ENCODE measurements around the gene WWP2.
"Not testable (repeated sequence)": the region's sequence is repeated elsewhere in the genome, so short reads cannot be mapped to it uniquely, and the experiment has no call there.

The WWP2 gene

DNA sequence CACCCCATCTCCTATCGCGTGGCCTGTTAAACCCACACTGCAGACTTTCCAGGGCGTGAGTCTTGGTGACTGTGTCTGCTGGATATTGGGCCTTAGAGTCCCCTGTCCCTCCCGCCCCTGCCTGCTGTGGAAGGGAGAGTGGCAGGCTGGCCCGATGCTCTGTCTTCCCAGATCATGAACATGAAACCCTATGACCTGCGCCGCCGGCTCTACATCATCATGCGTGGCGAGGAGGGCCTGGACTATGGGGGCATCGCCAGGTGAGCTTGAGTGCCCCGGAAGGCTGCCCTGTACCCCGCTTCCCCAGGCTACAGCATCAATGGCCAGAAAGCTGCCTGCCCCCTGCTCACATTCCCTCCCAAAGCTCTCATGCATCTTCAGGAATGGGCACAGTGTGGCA, 169.5 kb downstream of the WWP2 start:
- DNase-seq, result no peak

GRCh38 chr16:69932228-69932627, 170.1 kb downstream of the WWP2 start:
- no peak for DNase-seq

DNA sequence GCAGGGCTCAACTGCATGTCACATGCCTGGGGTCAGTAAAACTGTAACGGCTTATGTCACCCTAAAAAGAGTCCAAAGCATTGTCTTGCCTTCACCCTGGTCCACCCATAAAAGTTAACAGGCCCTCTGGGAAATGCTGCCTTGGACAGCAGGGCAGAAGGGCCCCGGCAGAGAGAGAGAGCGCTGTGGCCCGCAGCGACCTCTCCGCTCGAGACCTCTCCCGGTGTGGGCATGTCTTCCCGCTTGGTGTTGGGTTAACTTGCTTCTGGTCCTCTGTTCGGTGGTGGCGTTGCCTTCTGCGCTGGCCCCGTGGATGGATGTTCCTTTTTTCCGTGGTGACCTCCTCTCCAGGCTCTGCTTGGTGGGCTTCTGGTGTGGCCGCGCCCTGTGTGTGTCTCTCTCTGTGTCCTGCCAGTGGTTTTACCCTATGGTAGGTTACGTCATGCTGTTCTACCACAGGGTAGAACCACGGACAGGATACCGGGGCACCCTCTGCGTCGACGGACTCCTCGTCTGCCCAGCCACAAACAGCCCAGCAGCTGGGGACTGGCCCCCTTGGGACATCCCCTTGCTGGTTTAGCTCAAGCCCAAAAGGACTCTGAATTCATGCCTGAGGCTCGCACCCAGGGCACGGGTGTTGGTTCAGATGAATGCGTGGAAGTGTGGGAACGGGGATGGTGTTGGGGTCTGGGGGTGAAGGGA, 170.7 kb downstream of the WWP2 start:
- no peak for DNase-seq

- no peak for DNase-seq
Observed at GRCh38 chr16:69934044-69934443, 171.9 kb downstream of the WWP2 start.

GRCh38 chr16:69934751-69935150, 172.6 kb downstream of the WWP2 start:
- no peak for DNase-seq

- no peak for DNase-seq
Observed at GRCh38 chr16:69935278-69935711, 173.2 kb downstream of the WWP2 start.

GRCh38 chr16:69935740-69936139, 173.6 kb downstream of the WWP2 start:
- DNase-seq, result no peak

- no peak for DNase-seq
Observed at GRCh38 chr16:69936252-69936651, 174.1 kb downstream of the WWP2 start.

GRCh38 chr16:69936751-69937211, 174.6 kb downstream of the WWP2 start:
- DNase-seq, result no peak

- DNase-seq, result no peak
Observed at GRCh38 chr16:69937465-69937951, 175.4 kb downstream of the WWP2 start.

DNA sequence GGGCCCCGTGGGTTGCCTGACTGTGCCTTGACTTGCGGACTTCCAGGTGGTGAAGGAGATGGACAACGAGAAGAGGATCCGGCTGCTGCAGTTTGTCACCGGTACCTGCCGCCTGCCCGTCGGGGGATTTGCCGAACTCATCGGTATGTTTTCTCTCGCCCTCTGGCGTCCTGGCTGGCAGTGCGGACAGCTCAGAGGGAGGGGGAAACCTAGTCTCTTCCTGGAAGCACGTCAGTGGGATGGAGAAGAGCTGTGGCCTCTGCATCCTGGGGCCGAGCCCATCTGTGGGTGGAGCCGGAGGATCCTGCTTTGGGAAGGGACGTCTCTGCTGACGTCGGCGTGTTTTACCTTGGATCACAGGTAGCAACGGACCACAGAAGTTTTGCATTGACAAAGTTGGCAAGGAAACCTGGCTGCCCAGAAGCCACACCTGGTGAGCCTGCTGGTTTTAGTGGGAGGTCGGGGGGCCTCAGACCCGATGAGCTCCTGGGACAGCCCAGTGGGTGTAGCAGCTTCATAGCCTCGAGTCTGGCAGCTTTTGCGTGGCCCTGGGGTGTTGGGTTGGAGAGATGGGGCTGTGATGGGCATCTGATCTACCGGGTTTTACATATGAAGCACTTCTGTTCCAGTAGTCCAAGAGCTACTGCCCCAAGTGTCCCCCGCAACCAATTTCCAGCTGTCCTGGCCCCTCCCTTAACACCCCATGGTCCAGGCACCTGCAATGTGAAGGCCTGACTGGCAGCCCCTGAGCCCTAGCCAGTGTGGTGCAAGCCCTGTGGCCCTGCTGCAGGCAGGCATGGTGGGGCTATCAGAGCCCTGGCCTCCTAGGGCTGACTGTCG, 177.1 kb downstream of the WWP2 start:
- no peak for DNase-seq

GRCh38 chr16:69939821-69940585, 177.9 kb downstream of the WWP2 start:
- no peak for DNase-seq

GRCh38 chr16:69940676-69941075, 178.5 kb downstream of the WWP2 start:
- no peak for DNase-seq

GRCh38 chr16:69941251-69942098, 179.3 kb downstream of the WWP2 start:
- no peak for DNase-seq

GRCh38 chr16:69942099-69942491, 180.0 kb downstream of the WWP2 start:
- no peak for DNase-seq

GRCh38 chr16:69942627-69943170, 180.6 kb downstream of the WWP2 start:
- no peak for DNase-seq

- DNase-seq, result not testable (repeated sequence)
Observed at GRCh38 chr16:69943241-69944036, 181.3 kb downstream of the WWP2 start.

DNA sequence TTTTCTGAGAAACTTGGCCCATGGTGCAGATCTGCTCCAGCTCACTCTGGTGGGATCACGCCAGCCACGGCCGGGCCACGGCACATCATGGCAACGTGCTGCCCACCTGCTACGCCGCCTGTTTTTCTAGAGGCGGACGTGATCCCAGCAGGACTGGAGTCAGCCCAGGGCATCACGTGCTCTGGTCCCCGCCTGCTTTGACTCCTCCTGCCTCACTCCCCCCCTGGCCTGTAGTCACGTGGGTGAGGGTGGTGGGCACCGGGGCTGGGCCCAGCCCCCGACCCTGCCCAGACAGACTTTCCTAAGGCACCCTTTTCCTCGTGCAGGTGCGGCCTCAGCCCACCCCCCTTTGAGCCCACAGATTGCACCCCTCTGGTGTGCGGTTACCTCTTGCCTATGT, 188.3 kb downstream of the WWP2 start:
- DNase-seq, result not testable (repeated sequence)

GRCh38 chr16:69951017-69951671, 189.0 kb downstream of the WWP2 start, which contains the start of gene CLEC18A:
Gene CLEC18A (plus strand): TSS chr16:69951334. CDS start chr16:69951367, 33 bp downstream.
- not testable (repeated sequence) for DNase-seq

- DNase-seq, result not testable (repeated sequence)
Observed at GRCh38 chr16:69951672-69952031, 189.5 kb downstream of the WWP2 start.

Measured in NCI-H2081 treated with DMSO at 0.1 percent for 48 hours (cell line).